ENCODE measurements around the gene RAB6D. TPM values are rescaled to one million over a fixed set of nuclear protein-coding genes. Genes with fewer than 3 reads are reported as not detected.

RAB6D gene
- total and polyA plus RNA-seq, 9 of the 15 experiments (the other 6 are each of a cell fraction or from before 2014, with no cell fraction given): 0.01 to 0.04 (median 0.03) TPM; not detected in 5

DNA sequence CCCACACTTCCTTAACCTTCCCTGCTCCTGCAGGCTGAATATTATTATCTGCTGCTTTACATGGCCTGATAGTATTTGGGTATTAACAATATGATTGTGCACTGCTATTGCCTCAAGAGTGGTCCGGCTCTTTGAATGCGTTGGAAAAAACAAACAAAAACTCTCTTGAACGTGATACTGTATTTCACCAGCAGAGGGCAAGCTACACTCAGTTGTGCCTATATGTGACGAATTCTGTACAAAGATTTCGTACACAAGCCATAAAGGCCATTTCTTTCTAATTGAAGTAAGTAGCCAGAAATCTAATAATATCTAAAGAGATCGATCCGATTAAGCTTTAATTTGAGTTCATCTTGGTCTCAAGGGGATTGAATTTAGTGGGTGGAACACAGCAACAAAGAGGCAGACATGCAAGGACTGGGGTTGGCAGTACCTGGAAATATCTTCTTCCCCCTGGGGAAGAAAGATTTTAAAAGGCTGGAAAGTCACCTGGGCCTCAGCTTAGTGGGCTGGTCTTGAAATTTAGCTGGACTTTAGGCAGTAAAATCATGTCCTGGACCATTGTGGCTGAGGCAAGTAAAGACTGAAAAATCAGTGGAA is 49.3 kb upstream of the RAB6D start (continued):
- TF ChIP-seq, protein P1, sequence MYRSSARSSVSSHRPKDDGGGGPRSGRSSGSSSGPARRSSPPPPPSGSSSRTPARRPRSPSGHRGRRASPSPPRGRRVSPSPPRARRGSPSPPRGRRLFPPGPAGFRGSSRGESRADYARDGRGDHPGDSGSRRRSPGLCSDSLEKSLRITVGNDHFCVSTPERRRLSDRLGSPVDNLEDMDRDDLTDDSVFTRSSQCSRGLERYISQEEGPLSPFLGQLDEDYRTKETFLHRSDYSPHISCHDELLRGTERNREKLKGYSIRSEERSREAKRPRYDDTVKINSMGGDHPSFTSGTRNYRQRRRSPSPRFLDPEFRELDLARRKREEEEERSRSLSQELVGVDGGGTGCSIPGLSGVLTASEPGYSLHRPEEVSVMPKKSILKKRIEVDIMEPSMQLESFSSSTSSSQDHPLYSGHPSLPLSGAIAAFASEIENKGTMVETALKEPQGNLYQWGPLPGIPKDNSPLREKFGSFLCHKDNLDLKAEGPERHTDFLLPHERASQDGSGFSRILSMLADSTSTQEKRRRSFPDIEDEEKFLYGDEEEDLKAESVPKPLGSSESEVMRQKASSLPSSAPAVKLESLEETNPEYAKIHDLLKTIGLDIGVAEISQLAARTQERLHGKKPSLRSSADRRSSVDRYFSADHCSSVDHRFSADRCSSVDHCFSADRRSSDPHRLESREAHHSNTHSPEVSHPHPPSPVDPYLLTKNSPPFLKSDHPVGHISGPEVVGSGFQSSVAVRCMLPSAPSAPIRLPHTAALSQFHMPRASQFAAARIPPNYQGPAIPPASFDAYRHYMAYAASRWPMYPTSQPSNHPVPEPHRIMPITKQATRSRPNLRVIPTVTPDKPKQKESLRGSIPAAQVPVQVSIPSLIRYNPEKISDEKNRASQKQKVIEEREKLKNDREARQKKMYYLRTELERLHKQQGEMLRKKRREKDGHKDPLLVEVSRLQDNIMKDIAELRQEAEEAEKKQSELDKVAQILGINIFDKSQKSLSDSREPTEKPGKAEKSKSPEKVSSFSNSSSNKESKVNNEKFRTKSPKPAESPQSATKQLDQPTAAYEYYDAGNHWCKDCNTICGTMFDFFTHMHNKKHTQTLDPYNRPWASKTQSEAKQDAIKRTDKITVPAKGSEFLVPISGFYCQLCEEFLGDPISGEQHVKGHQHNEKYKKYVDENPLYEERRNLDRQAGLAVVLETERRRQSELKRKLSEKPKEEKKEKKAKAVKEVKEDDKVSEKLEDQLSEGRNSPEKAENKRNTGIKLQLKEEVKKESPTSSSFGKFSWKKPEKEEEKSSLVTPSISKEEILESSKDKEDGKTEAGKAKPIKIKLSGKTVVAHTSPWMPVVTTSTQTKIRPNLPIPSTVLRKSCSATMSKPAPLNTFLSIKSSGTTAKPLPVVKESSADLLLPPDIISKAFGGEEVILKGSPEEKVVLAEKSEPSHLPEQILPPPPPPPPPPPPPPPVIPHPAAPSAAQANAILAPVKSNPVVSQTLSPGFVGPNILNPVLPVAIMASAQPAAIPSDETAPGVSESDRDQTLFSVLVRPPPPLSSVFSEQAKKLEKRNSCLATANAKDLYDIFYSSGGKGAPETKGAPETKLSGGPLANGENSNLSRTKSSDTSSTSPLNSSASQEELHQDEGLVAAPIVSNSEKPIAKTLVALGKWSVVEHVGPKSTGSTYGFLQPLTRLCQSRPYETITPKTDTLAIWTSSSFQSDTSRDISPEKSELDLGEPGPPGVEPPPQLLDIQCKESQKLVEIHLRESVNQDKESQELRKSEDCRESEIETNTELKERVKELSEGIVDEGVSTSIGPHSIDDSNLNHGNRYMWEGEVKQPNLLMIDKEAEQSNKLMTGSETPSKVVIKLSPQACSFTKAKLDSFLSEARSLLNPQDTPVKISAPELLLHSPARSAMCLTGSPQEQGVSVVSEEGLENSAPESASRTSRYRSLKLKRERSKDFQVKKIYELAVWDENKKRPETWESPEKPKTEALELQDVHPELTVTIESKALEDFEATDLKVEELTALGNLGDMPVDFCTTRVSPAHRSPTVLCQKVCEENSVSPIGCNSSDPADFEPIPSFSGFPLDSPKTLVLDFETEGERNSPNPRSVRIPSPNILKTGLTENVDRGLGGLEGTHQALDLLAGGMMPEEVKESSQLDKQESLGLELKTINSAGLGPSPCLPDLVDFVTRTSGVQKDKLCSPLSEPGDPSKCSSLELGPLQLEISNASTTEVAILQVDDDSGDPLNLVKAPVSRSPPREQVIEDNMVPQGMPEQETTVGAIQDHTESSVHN (IDR thresholded peaks at IDR 0.05; ENCODE audit: borderline replicate concordance in 1 of 2, low read depth in 1 of 2): no peak
- no peak for TF ChIP-seq ZNF696 (CRISPR knock-in tag; conservative IDR thresholded peaks at IDR 0.05)

Measured in K562 (cell line).